ENCODE results near the gene NMRAL1.
A peak's percentile ranks its signal among the peaks of the same experiment; 100 is the strongest.

The NMRAL1 gene

GRCh38 chr16:4486126-4486893 lies 11.9 kb upstream of the NMRAL1 start:
- Histone ChIP-seq H3K27ac (ENCODE audit: low read depth, low read length, severe bottlenecking) (peak overlapping the region; percentile 29), H3K36me3 (ENCODE audit: control insufficient read depth, insufficient read depth, low read length) (peaks cover 37% of the 10 kb centered on the region), H3K4me1 (ENCODE audit: control insufficient read depth, insufficient read depth, low read length, poor library complexity, severe bottlenecking) (peaks cover 21% of the 10 kb centered on the region), H3K9me3 (ENCODE audit: control insufficient read depth, low read length) (no peaks in the 10 kb centered on the region), H3K4me3 (ENCODE audit: extremely low read depth, insufficient read depth, low read length, poor library complexity, severe bottlenecking) (no peak overlapping the region)
- 84 to 95% methylated on average over 2 to 3 of the region's 3 CpGs for WGBS, 2 experiments (ENCODE audit: insufficient coverage in 2 of 2)

GRCh38 chr16:4481963-4482362 lies 7.5 kb upstream of the NMRAL1 start:
- Histone ChIP-seq H3K27ac (ENCODE audit: low read depth, low read length, severe bottlenecking) (no peak overlapping the region), H3K36me3 (ENCODE audit: control insufficient read depth, insufficient read depth, low read length) (peaks cover 32% of the 10 kb centered on the region), H3K9me3 (ENCODE audit: control insufficient read depth, low read length) (no peaks in the 10 kb centered on the region), H3K4me3 (ENCODE audit: extremely low read depth, insufficient read depth, low read length, poor library complexity, severe bottlenecking) (no peak overlapping the region), H3K4me1 (ENCODE audit: control insufficient read depth, insufficient read depth, low read length, poor library complexity, severe bottlenecking) (peaks cover 11% of the 10 kb centered on the region)
- WGBS, 2 experiments (ENCODE audit: insufficient coverage in 2 of 2): no CpG with 5 or more reads among the region's 1 CpG

DNA sequence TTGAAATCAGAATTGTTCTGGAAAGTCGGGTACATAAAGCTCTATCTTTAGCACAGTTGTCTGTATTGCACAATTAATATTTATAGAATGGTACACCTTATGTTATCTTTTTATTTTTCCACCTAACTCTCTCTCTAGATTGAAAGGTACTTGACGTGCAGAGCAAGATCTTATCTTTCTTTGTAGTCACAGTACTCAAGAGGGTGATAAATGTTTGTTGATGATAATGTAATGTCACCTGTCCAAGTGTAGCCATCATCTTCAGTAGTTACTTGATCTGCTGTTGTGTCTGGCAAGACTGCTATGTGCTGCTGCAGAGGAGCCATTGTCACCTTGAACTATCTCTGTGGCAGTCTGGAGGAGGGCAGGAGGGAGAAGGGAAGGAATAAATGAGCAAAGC lies 7.1 kb upstream of the NMRAL1 start:
- peaks cover 11% of the 10 kb centered on the region for H3K4me1 ChIP-seq (ENCODE audit: control insufficient read depth, insufficient read depth, low read length, poor library complexity, severe bottlenecking)
- no peaks in the 10 kb centered on the region for H3K9me3 ChIP-seq (ENCODE audit: control insufficient read depth, low read length)
- H3K36me3 ChIP-seq (ENCODE audit: control insufficient read depth, insufficient read depth, low read length): peaks cover 32% of the 10 kb centered on the region
- H3K27ac ChIP-seq (ENCODE audit: low read depth, low read length, severe bottlenecking): no peak overlapping the region
- H3K4me3 ChIP-seq (ENCODE audit: extremely low read depth, insufficient read depth, low read length, poor library complexity, severe bottlenecking): no peak overlapping the region
- no CpG with 5 or more reads among the region's 2 CpGs for WGBS, 2 experiments (ENCODE audit: insufficient coverage in 2 of 2)

- Histone ChIP-seq H3K4me3 (ENCODE audit: extremely low read depth, insufficient read depth, low read length, poor library complexity, severe bottlenecking) (no peak overlapping the region), H3K36me3 (ENCODE audit: control insufficient read depth, insufficient read depth, low read length) (peaks cover 3% of the 10 kb centered on the region), H3K9me3 (ENCODE audit: control insufficient read depth, low read length) (peaks cover 8% of the 10 kb centered on the region), H3K4me1 (ENCODE audit: control insufficient read depth, insufficient read depth, low read length, poor library complexity, severe bottlenecking) (peaks cover 6% of the 10 kb centered on the region), H3K27ac (ENCODE audit: low read depth, low read length, severe bottlenecking) (no peak overlapping the region)
- 33 to 63% methylated on average over 1 to 2 of the region's 2 CpGs for WGBS, 2 experiments (ENCODE audit: insufficient coverage in 2 of 2)
Measured at GRCh38 chr16:4477966-4478365, 3.5 kb upstream of the NMRAL1 start.

DNA sequence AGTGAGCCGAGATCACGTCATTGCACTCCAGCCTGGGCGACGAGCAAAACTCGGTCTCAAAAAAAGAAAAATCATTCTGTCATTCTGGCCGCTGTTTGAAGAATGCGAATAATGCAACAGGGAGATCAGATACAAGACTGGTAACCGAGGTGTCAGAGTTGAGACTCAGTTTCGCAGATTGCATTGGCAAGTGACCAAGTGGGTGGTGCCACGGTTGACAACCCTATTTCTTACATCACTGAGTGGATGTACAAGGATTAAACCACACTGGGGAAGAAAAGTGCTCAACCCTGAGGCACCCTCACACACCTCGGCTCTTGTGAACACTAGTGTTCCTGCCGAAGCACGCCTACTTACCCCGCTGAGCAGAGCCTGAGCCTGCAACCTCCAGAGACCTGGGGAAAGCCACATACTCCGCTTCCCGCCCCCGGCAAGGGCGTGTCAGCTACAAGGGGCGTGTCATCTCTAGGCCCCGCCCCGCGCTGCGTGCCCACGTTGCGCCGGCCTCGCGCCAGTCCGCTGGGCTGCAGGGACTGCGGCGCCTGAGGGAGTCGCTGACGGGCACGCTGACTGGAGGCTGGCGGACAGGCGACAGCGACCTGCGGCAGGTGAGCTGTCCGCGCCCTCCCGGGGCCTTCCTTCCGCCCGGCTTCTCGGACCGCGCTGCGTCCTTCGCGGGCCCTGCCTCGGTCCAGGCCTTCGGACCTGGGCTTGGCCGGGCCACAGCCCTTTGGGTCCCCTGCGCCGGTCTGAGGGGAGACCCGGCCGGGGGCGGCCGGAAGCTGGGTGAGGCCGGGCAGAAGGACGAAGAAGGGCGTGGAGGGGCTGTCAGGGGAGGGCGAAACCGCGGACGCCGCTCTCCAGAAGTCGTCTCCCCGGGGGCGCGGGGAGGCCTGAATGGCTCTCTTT lies 1.7 kb upstream of the NMRAL1 start, which contains the start of gene HMOX2:
Gene HMOX2 (plus strand): TSS at position 519 of the 909 bp plus-strand sequence. CDS start 29,127 bp downstream, outside the sequence.
- H3K4me1 ChIP-seq (ENCODE audit: control insufficient read depth, insufficient read depth, low read length, poor library complexity, severe bottlenecking): peaks cover 6% of the 10 kb centered on the region
- H3K9me3 ChIP-seq (ENCODE audit: control insufficient read depth, low read length): peaks cover 8% of the 10 kb centered on the region
- H3K36me3 ChIP-seq (ENCODE audit: control insufficient read depth, insufficient read depth, low read length): no peaks in the 10 kb centered on the region
- H3K27ac ChIP-seq (ENCODE audit: low read depth, low read length, severe bottlenecking): peak within 1 kb of the TSS; percentile 16
- WGBS, 2 experiments (ENCODE audit: insufficient coverage in 2 of 2): 15 to 20% methylated on average over 48 to 57 of the region's 70 CpGs
- peak within 1 kb of the TSS; percentile 77 for H3K4me3 ChIP-seq (ENCODE audit: extremely low read depth, insufficient read depth, low read length, poor library complexity, severe bottlenecking)

DNA sequence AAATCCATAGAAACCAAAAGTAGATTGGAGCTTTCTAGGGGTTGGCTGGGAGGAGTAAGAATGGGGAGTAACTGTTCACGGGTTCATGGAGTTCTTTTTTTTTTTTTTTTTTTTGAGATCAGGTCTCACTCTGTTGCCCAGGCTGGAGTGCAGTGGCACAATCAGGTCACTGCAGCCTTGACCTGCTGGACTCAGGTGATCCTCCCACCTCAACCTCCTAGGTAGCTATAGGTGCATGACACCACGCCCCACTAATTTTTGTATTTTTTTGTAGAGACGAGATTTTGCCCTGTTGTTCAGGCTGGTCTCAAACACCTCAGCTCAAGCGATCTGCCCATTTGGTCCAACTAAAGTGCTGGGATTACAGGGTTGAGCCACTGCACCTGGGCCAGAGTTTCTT lies 1.5 kb downstream of the NMRAL1 start:
- Histone ChIP-seq H3K4me3 (ENCODE audit: extremely low read depth, insufficient read depth, low read length, poor library complexity, severe bottlenecking) (no peak overlapping the region), H3K36me3 (ENCODE audit: control insufficient read depth, insufficient read depth, low read length) (peaks cover 7% of the 10 kb centered on the region), H3K27ac (ENCODE audit: low read depth, low read length, severe bottlenecking) (no peak overlapping the region), H3K9me3 (ENCODE audit: control insufficient read depth, low read length) (peaks cover 8% of the 10 kb centered on the region), H3K4me1 (ENCODE audit: control insufficient read depth, insufficient read depth, low read length, poor library complexity, severe bottlenecking) (peaks cover under 1% of the 10 kb centered on the region)
- 100% methylated on average over 2 of the region's 4 CpGs; no CpG with 5 or more reads in 1 of the 2 experiments for WGBS, 2 experiments (ENCODE audit: insufficient coverage in 2 of 2)

DNA sequence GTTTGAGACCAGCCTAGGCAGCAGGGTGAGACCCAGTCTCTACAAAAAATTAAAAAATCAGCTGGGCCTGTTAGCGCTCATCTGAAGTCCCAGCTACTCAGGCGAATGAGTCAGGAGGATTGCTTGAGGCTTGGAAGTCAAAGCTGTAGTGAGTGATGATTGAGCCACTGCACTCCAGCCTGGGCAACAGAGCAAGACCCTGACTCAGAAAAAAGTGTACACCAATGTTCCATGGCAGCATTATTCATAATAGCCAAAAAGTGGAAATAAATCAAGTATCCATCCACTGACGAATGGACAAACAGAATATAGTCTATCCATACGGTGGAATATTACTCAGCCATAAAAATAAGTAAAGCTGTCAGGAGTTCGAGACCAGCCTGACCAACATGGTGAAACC lies 2.6 kb downstream of the NMRAL1 start:
- WGBS, 2 experiments (ENCODE audit: insufficient coverage in 2 of 2): 77 to 87% methylated on average over 2 to 5 of the region's 5 CpGs
- no peaks in the 10 kb centered on the region for H3K4me1 ChIP-seq (ENCODE audit: control insufficient read depth, insufficient read depth, low read length, poor library complexity, severe bottlenecking)
- no peak overlapping the region for H3K4me3 ChIP-seq (ENCODE audit: extremely low read depth, insufficient read depth, low read length, poor library complexity, severe bottlenecking)
- peaks cover 9% of the 10 kb centered on the region for H3K36me3 ChIP-seq (ENCODE audit: control insufficient read depth, insufficient read depth, low read length)
- H3K9me3 ChIP-seq (ENCODE audit: control insufficient read depth, low read length): peaks cover 8% of the 10 kb centered on the region
- H3K27ac ChIP-seq (ENCODE audit: low read depth, low read length, severe bottlenecking): no peak overlapping the region

DNA sequence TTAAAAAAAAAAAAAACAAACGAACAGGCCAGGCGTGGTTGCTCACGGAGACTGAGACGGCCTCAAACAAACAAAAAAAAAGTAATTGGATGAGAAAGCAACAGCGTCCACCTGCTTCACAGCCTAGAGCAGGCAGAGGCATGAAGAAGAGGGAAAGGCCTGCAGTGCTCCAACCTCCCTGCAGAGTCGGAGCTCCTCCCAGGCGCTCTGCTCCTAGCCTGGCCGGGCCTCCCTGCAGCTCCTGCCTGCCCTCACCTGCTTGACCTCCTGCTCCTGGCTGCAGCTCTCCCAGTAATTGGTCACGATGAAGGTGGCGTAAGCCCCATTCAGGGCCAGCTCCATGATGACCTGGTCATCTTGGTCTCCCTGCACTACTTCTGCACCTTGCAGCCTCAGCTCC lies 5.5 kb downstream of the NMRAL1 start:
- Histone ChIP-seq H3K9me3 (ENCODE audit: control insufficient read depth, low read length) (no peaks in the 10 kb centered on the region), H3K4me3 (ENCODE audit: extremely low read depth, insufficient read depth, low read length, poor library complexity, severe bottlenecking) (no peak overlapping the region), H3K27ac (ENCODE audit: low read depth, low read length, severe bottlenecking) (no peak overlapping the region), H3K4me1 (ENCODE audit: control insufficient read depth, insufficient read depth, low read length, poor library complexity, severe bottlenecking) (peaks cover 6% of the 10 kb centered on the region), H3K36me3 (ENCODE audit: control insufficient read depth, insufficient read depth, low read length) (peaks cover 16% of the 10 kb centered on the region)
- 98% methylated on average over 9 to 10 of the region's 10 CpGs for whole genome bisulfite sequencing, 2 experiments (ENCODE audit: insufficient coverage in 2 of 2)

DNA sequence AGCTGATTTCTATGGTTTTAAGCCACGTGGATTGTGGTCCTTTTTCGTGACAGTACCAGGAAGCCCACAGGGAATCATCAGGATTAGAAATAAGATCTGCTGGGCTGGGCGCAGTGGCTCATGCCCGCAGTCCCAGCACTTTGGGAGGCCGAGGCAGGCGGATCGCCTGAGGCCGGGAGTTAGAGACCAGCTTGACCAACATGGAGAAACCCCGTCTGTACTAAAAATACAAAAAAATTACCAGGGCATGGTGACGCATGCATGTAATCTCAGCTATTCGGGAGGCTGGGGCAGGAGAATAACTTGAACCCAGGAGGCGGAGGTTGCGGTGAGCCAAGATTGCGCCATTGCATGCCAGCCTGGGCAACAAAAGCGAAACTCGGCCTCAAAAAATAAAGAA lies 6.5 kb downstream of the NMRAL1 start:
- H3K36me3 ChIP-seq (ENCODE audit: control insufficient read depth, insufficient read depth, low read length): peaks cover 18% of the 10 kb centered on the region
- WGBS, 2 experiments (ENCODE audit: insufficient coverage in 2 of 2): 94 to 95% methylated on average over 15 to 16 of the region's 16 CpGs
- H3K9me3 ChIP-seq (ENCODE audit: control insufficient read depth, low read length): no peaks in the 10 kb centered on the region
- H3K4me1 ChIP-seq (ENCODE audit: control insufficient read depth, insufficient read depth, low read length, poor library complexity, severe bottlenecking): peaks cover 15% of the 10 kb centered on the region
- H3K27ac ChIP-seq (ENCODE audit: low read depth, low read length, severe bottlenecking): no peak overlapping the region
- no peak overlapping the region for H3K4me3 ChIP-seq (ENCODE audit: extremely low read depth, insufficient read depth, low read length, poor library complexity, severe bottlenecking)

- H3K36me3 ChIP-seq (ENCODE audit: control insufficient read depth, insufficient read depth, low read length): peaks cover 25% of the 10 kb centered on the region
- no peaks in the 10 kb centered on the region for H3K9me3 ChIP-seq (ENCODE audit: control insufficient read depth, low read length)
- H3K4me3 ChIP-seq (ENCODE audit: extremely low read depth, insufficient read depth, low read length, poor library complexity, severe bottlenecking): no peak overlapping the region
- H3K27ac ChIP-seq (ENCODE audit: low read depth, low read length, severe bottlenecking): no peak overlapping the region
- WGBS, 2 experiments (ENCODE audit: insufficient coverage in 2 of 2): 94 to 98% methylated on average over 26 to 32 of the region's 32 CpGs
- H3K4me1 ChIP-seq (ENCODE audit: control insufficient read depth, insufficient read depth, low read length, poor library complexity, severe bottlenecking): peaks cover 15% of the 10 kb centered on the region
Measured at GRCh38 chr16:4465977-4466779, 8.2 kb downstream of the NMRAL1 start.

All from mesodermal cell (in vitro differentiated cells).